GM12892 (cell line): Measurements from ENCODE around the gene STARD13.

Experiments used
- DNase-seq: peaks from one replicate; pipeline ENCODE4 v3.0.0; 2011; ENCODE audit not compliant: insufficient read length
- FAIRE-seq: peaks from 2 replicates; lab custom pipeline; 2011; peaks lifted over from hg19 to GRCh38; lab: Jason Lieb, UNC
- POLR2A ChIP-seq: IDR thresholded peaks from 2 replicates; pipeline ENCODE4 v1.6.1; 2011; ENCODE audit warnings: low read depth, low read length, control low read depth
- POLR2AphosphoS5 ChIP-seq: IDR thresholded peaks from 2 replicates; pipeline ENCODE4 v1.6.1; 2011; ENCODE audit warnings: low read depth, low read length, control low read depth
- TAF1 ChIP-seq: IDR thresholded peaks from 2 replicates; pipeline ENCODE4 v1.6.1; 2011; ENCODE audit warnings: low read depth, mild to moderate bottlenecking, control low read depth, low read length, borderline replicate concordance

The STARD13 gene

GRCh38 chr13:33058776-33059327, 226.7 kb downstream of the STARD13 start:
- DNase-seq (no peak), FAIRE-seq (no peak)
- no peak for TF ChIP-seq POLR2AphosphoS5
- TF ChIP-seq POLR2A, result no peak
- no peak for TF ChIP-seq TAF1

- no peak for TF ChIP-seq TAF1
- TF ChIP-seq POLR2A, result no peak
- no peak for TF ChIP-seq POLR2AphosphoS5
- DNase-seq, result peak; percentile 24
- FAIRE-seq, result no peak
These were observed 228.4 kb downstream of the STARD13 start for GRCh38 chr13:33057019-33057780.

GRCh38 chr13:33053397-33054066, 232.0 kb downstream of the STARD13 start:
- FAIRE-seq (no peak), DNase-seq (no peak)
- TF ChIP-seq POLR2A, result no peak
- no peak for TF ChIP-seq TAF1
- TF ChIP-seq POLR2AphosphoS5, result no peak
